ENCODE measurements around the gene NPAS2.

NPAS2 gene

GRCh38 chr2:100990650-100991403 is 170.9 kb downstream of the NPAS2 start:
- no peak for DNase-seq (ENCODE audit: low spot score)

DNA sequence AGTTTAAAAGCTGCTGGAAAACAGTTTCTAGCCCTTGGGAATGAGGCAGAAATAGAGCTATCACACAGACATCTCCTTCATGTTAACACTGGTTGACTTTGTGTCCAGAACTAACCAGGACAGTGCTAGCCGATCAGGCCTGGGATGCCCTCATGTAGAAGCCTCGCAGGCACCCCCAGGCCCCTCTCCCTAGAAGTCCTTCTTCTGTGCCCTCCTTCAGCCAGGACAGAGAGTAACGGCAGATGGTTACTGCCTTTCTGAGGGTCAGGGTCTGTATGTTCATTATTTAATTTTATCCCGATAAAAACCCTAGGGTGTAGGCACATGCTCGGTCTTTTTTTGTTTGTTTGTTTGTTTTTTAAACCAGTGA is 171.4 kb downstream of the NPAS2 start:
- DNase-seq (ENCODE audit: low spot score), result no peak

GRCh38 chr2:100992262-100992661 is 172.3 kb downstream of the NPAS2 start:
- no peak for DNase-seq (ENCODE audit: low spot score)

DNA sequence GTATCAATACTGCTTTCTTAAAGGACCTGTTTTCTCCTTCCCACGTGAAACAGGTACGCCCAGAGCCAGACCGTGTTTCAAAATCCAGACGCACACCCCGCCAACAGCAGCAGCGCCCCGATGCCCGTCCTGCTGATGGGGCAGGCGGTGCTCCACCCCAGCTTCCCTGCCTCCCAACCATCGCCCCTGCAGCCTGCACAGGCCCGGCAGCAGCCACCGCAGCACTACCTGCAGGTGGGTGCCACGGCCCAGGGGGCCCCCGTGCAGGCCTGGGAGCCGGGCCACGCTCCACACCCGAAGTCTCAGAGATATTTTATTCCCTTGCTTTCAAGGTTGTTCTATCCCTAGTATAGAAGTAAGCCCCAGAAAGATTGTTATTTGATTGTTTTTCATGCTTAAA is 173.4 kb downstream of the NPAS2 start:
- DNase-seq (ENCODE audit: low spot score), result no peak

DNA sequence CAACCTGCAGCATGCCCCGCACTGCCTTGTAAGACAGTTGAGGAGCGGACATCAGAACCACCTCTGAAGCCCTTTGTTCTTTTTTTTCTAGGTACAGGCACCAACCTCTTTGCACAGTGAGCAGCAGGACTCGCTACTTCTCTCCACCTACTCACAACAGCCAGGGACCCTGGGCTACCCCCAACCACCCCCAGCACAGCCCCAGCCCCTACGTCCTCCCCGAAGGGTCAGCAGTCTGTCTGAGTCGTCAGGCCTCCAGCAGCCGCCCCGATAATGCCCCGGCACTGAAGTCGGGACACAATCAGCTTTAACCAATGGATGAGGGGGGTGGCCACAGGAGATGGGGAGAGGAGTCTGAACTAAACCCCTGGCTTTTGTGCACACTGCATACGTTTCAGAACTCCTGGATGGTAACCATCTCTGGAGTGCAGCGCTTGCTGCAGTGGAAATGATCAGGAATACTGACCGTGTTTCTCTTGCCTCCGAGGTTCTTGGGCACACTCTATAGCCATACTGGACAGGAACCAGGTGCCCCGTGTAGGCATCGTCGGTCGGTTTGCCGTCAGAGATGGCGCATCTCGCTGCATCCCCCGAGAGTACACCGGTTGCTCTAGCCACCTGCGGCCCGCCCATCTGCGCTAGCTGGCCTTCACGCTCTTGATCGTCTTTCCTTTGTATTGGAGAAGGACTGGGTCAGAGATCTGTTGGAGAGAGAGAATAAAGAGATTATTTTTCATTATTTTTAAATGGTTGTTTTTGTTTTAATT is 175.6 kb downstream of the NPAS2 start:
- no peak for DNase-seq (ENCODE audit: low spot score)

GRCh38 chr2:100997509-100998234 is 177.7 kb downstream of the NPAS2 start:
- no peak for DNase-seq (ENCODE audit: low spot score)

- DNase-seq (ENCODE audit: low spot score), result no peak
These were observed 178.3 kb downstream of the NPAS2 start for GRCh38 chr2:100998235-100998573.

DNA sequence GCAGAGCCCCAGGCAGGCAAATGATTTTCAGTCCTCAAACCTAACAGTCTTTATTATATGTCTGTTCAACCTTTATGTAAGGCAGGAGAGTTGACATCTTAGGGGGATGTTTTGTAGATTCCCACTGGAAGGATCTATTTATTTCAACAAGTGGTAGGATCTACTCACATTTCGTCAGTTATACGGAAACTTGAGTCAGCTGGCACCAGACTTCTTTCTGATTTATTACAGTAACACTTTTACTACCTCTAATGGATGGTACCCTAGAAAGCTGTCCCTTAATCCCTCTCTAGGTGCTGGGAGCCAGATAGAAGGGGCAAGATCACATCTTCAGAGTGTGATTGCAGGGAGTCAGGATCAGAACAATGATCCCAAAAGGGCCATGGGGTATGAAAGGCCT is 180.1 kb downstream of the NPAS2 start:
- no peak for DNase-seq (ENCODE audit: low spot score)

DNA sequence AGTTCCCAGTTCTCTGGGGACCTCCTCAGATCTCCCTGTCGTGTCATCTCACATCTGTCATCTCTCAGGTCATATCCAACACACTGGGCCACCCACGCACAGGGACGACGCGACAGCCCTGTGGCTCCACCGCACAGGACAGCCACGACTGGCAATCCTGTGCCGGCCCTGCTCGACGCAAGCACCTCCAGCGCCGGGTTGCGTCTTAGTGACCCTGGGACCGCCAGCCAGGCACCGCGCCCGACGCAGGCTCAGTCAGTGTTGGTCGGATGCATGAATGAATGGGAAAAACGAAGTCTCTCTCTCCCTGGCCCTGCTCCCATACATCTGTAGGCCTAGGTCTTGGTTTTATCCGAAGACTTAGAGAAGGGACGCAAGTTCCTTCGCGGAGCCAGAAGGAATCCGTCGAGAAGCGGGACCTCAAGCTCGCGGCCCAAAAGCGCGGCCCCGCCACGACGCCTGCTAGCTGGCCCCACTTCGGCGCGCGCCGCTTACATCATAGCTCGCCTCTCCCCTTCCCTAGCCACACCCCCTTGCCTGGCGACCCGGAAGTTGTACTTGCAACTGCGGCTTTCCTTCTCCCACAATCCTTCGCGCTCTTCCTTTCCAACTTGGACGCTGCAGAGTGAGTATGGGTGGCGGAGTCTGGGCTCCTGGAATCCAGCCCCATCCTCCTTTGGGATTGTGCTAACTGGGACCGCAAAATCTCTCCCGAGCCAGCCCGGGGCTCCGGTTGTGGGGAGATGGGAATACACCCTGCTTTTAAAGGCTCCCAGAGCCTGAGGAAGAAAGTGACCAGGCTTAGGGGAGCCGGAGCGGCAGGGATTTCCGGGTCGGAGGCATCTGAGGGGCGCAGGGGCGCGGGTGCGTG is 182.0 kb downstream of the NPAS2 start, which contains the start of gene RPL31:
TSS of gene RPL31 (plus strand) at position 599 of the 871 bp plus-strand sequence. CDS start 413 bp downstream, outside the sequence.
- DNase-seq (ENCODE audit: low spot score), result peak; percentile 99

DNA sequence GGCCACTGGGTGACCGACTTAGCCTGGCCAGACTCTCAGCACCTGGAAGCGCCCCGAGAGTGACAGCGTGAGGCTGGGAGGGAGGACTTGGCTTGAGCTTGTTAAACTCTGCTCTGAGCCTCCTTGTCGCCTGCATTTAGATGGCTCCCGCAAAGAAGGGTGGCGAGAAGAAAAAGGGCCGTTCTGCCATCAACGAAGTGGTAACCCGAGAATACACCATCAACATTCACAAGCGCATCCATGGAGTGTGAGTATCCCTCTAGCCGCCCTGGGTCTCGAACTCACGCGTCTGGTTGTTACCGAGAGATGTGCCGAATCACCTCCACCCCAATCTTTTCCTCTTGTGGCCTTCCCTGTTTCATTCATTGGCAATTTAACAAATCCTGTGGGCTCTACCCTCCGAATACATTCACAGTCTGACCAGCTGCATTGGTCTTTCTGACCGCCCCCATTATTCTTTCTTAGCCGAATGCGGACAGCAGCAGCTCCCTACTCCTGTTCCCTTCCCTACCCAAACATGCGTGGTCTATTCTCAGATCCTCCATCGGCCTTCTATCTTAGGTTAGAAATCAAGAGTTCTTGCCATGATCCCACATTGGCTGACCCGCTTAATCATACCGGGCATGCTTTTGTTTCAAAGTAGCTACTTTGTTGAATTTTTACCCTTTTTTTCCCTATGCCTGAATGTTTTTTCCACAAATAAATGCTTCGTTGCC is 182.8 kb downstream of the NPAS2 start:
- no peak for DNase-seq (ENCODE audit: low spot score)

DNA sequence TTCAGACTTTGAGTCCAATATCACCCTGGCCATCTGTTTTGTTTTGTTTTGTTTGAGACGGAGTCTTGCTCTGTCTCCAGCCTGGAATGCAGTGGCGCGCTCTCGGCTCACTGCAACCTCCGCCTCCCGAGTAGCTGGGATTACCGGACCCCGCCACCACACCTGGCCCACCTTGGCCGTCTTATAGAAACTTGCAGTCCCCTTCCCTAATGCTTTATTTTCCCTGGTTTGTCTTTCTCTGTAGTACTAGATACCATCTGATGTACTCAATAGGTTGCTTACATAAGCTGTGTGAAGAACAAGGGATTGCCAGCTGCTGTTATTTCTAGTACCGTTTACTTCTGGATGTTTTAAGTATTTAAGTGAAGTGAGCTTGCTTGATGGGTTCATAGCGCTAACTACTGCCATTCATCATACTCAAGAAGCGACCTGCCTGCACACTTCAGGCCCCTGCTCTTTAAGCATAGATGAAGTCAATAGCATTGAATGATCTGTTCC is 183.4 kb downstream of the NPAS2 start:
- DNase-seq (ENCODE audit: low spot score), result no peak

DNA sequence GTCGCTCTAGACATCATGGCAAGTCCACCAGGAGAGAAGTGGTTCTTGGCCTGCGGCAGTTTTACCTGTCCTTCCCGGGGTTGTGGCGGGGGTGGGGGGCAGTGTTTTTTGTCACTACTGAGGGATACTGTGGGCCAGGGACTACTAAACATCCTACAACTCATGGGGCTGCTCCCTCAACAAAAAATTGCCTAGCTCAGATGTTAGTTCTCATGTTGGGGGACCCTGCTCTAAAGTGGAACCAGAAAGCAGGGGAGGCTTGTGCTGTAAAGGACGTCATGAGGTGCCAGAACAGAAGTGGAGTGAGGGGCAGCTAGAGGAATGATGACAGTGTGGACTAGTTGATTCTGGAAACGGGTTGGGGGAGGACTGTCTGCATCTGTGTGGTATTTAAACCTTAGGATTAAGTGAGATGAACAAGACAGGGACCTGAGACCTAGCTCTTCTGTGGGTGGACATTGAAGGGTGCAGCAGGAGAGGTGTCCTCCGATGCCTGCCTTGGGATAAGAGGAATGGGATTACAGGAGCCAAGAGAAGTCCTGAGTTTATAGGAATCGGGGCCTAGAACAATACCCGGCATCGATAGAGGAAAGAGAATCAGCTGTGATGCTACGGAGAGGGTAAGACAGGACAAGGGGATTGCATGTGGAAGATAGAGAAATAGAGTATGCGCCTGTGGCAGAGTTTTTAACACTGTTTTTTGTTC is 184.8 kb downstream of the NPAS2 start:
- DNase-seq (ENCODE audit: low spot score), result no peak

GRCh38 chr2:101006065-101006715 is 186.3 kb downstream of the NPAS2 start:
- no peak for DNase-seq (ENCODE audit: low spot score)

GRCh38 chr2:101007415-101008345 is 187.7 kb downstream of the NPAS2 start:
- no peak for DNase-seq (ENCODE audit: low spot score)

DNA sequence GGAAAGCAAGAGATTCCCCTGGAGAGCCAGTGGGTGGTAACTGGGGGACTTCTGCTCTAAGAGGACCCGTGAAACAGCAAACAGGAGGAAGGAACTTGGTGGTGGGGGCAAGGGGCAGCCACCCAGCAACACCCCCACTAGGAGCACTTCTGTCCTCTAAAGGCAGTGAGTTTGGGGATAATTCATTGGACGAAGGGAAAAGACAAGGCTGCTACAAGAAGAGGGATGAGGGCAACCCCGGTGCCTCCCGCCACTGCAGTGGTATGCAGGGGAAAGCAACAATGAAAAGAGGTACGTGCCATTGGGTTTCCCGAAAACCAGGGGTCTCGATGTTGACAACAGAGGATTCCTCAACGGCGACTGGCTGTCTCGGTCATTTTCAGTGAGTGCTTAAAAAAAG is 191.2 kb downstream of the NPAS2 start:
- DNase-seq (ENCODE audit: low spot score), result no peak

- DNase-seq (ENCODE audit: low spot score), result no peak
These were observed 192.2 kb downstream of the NPAS2 start for GRCh38 chr2:101012054-101012705.

DNA sequence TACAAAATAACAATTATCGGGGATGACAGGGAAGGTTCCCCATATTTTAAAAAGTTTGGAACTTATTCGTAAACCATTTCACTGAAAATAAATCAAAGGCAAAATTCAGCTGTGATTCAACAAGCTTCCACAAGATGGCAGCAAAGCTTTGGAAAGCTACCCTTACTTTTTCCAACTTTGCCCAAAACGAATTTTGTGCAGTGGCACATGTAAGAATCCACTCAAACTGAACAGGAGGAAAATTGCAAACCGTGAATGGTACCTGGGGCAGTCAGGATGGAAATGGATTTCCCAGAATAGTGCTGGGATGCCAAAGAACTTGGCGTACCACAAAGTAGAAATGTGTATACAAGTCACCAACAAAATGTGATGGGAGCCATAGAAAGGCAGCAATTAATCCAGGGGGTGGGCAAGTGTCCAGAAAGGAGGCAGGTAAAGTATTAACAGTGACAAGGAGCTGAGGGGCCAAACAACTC is 192.8 kb downstream of the NPAS2 start:
- peak; percentile 40 for DNase-seq (ENCODE audit: low spot score)

- no peak for DNase-seq (ENCODE audit: low spot score)
These were observed 194.4 kb downstream of the NPAS2 start for GRCh38 chr2:101014264-101014857.

All from iPS-NIHi11 (cell line).